ENCODE data around the gene INF2.

DNA sequence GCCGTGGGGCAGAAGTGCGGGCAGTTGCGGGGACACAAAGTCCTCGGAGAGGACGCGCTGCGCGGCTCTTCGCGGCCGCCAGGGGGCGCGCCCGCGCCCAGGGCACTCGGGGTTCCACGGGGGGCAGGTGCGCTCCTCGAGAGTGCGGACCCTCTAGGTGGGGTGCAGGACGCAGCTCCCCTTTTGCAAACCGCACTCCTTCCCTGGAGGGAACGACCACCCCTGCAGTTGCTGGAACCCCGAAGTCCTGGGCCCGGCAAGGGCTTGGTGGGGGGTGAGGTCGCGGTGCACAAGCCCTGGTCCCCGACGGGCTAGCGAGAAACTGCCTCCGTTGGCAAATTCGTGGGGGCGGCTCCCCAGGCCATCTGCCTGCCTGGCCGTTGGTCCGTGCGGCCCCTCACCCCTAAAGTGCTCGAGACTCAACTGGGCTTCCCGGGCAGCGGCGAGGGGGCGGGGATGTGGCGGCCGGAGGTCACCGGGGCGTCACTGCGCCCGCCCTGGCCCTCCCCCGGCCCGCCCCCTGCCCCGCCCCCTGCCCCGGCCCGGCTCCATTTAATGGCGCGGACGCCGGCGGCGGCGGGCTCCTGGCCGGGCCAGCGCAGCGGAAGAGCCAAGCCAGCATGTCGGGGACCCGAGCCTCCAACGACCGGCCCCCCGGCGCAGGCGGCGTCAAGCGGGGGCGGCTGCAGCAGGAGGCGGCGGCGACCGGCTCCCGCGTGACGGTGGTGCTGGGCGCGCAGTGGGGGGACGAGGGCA lies 34.4 kb downstream of the INF2 start, which contains the start of gene ADSS1:
- TF ChIP-seq, protein P1, sequence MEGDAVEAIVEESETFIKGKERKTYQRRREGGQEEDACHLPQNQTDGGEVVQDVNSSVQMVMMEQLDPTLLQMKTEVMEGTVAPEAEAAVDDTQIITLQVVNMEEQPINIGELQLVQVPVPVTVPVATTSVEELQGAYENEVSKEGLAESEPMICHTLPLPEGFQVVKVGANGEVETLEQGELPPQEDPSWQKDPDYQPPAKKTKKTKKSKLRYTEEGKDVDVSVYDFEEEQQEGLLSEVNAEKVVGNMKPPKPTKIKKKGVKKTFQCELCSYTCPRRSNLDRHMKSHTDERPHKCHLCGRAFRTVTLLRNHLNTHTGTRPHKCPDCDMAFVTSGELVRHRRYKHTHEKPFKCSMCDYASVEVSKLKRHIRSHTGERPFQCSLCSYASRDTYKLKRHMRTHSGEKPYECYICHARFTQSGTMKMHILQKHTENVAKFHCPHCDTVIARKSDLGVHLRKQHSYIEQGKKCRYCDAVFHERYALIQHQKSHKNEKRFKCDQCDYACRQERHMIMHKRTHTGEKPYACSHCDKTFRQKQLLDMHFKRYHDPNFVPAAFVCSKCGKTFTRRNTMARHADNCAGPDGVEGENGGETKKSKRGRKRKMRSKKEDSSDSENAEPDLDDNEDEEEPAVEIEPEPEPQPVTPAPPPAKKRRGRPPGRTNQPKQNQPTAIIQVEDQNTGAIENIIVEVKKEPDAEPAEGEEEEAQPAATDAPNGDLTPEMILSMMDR (IDR thresholded peaks at IDR 0.05) = peak; percentile 89 to 98 (median 94)
- TF ChIP-seq POLR2A (IDR thresholded peaks at IDR 0.05) = peak in 1 of 4 donors; percentile 6

Data from esophagus squamous epithelium (tissue), 4 donors.